Panc1 (cell line): Measurements from ENCODE around the gene BRCA1.
A peak's percentile ranks its signal among the peaks of the same experiment; 100 is the strongest.

Experiments used
- POLR2AphosphoS5 ChIP-seq: IDR thresholded peaks from 2 replicates; pipeline ENCODE4 v1.6.1; 2012; ENCODE audit warnings: mild to moderate bottlenecking, low read depth, low read length, moderate library complexity
- TCF7L2 ChIP-seq: IDR thresholded peaks from 2 replicates; pipeline ENCODE4 v1.6.1; 2011; ENCODE audit warnings: mild to moderate bottlenecking, low read depth, low read length, inconsistent platforms
- TF ChIP-seq, protein P1 (sequence below): fragments of 450-650 bp; IDR thresholded peaks from 2 replicates; pipeline ENCODE4 v1.5.1; 2017; ENCODE audit warnings: mild to moderate bottlenecking

DNA sequence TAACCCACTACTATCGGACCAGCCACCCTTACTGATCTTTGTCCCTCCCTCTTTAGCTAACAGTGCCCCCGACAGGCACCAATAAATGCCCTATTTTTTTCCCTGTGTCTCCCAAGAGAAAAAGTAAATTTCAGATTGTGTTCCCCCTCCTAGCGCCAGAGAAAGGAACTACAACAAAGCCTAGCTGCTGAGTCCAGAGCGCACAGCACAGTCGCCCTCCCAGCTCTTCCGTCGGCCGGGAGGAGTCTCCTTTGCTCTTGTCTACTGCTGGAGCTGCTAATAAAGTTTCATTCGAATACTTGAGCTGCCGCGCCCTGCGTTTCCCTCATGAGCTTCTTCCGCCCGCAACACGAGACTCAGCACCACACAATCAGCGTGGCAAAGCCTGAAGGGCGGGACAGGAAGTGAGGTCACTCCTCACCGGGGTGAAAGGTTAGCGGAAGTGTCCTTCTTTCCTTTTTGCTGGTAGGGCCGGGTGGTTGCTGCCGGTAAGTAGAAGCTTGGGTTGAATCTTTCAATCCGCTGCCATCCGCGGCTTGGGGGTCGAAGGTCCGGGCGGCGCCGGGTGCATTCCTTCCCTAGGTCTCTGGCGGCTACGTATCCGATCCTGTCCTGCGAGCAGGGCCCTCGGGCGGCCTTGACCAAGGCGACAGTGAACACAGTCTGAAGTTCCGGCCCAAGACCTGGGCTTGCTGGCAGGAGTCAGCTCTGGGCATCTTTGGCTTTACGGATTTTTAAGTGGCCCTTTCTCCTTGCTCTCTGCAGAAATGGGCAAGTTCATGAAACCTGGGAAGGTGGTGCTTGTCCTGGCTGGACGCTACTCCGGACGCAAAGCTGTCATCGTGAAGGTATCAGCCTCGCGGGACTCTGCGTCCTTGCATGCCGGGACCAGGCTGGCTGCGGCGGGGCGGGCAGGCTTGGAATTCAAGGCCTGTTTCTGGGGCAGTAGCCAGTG is 126.9 kb downstream of the BRCA1 start, which contains the start of gene RPL27:
- TF ChIP-seq, protein P1, sequence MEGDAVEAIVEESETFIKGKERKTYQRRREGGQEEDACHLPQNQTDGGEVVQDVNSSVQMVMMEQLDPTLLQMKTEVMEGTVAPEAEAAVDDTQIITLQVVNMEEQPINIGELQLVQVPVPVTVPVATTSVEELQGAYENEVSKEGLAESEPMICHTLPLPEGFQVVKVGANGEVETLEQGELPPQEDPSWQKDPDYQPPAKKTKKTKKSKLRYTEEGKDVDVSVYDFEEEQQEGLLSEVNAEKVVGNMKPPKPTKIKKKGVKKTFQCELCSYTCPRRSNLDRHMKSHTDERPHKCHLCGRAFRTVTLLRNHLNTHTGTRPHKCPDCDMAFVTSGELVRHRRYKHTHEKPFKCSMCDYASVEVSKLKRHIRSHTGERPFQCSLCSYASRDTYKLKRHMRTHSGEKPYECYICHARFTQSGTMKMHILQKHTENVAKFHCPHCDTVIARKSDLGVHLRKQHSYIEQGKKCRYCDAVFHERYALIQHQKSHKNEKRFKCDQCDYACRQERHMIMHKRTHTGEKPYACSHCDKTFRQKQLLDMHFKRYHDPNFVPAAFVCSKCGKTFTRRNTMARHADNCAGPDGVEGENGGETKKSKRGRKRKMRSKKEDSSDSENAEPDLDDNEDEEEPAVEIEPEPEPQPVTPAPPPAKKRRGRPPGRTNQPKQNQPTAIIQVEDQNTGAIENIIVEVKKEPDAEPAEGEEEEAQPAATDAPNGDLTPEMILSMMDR: peak; percentile 76
- TF ChIP-seq POLR2AphosphoS5 (peak; percentile 90), TCF7L2 (peak; percentile 73)
